ENCODE data around the gene EZH1.

DNA sequence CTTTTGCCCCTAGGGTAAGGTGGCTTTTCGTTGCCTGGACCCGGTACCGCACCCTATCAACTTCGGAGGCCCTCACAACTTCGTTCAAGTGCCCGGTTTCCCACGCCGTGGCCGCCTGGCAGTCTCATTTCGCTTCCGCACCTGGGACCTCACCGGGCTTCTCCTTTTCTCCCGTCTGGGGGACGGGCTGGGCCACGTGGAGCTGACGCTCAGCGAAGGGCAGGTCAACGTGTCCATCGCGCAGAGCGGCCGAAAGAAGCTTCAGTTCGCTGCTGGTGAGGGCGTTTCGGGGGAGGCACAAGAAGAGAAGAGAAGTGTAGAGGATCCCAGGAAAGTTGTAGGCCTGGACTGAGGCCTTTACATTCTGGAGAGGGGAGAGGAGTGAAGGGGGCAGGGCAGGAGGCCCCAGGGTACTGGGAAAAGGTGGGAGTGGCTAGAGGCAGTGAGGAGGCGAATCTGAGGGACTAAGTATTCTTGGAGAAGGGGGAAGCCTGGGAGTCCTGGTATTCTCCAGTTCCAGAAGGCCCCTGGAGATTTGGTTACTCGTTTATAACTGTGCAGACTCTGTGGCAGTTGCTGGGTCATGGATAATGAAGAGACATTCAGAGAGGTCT, 57.0 kb downstream of the EZH1 start:
- TF ChIP-seq, protein P1, sequence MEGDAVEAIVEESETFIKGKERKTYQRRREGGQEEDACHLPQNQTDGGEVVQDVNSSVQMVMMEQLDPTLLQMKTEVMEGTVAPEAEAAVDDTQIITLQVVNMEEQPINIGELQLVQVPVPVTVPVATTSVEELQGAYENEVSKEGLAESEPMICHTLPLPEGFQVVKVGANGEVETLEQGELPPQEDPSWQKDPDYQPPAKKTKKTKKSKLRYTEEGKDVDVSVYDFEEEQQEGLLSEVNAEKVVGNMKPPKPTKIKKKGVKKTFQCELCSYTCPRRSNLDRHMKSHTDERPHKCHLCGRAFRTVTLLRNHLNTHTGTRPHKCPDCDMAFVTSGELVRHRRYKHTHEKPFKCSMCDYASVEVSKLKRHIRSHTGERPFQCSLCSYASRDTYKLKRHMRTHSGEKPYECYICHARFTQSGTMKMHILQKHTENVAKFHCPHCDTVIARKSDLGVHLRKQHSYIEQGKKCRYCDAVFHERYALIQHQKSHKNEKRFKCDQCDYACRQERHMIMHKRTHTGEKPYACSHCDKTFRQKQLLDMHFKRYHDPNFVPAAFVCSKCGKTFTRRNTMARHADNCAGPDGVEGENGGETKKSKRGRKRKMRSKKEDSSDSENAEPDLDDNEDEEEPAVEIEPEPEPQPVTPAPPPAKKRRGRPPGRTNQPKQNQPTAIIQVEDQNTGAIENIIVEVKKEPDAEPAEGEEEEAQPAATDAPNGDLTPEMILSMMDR (IDR thresholded peaks at IDR 0.05; ENCODE audit: poor library complexity): no peak
- TF ChIP-seq EZH2 (IDR thresholded peaks at IDR 0.05; ENCODE audit: borderline replicate concordance) (no peak), EZH2phosphoT487 (IDR thresholded peaks at IDR 0.05; ENCODE audit: low read depth, severe bottlenecking, unreplicated experiment) (no peak)
